IPS DF 19.7 (cell line): ENCODE results near the gene EDC3.
"Not testable (repeated sequence)": the region's sequence is repeated elsewhere in the genome, so short reads cannot be mapped to it uniquely, and the experiment has no call there.

Experiments used
- DNase-seq: peaks from one replicate; pipeline ENCODE4 v3.0.0-alpha.2; 2013; ENCODE audit warnings: low read depth, low spot score

The EDC3 gene

GRCh38 chr15:74610302-74610951 is 85.4 kb downstream of the EDC3 start:
- DNase-seq = no peak

DNA sequence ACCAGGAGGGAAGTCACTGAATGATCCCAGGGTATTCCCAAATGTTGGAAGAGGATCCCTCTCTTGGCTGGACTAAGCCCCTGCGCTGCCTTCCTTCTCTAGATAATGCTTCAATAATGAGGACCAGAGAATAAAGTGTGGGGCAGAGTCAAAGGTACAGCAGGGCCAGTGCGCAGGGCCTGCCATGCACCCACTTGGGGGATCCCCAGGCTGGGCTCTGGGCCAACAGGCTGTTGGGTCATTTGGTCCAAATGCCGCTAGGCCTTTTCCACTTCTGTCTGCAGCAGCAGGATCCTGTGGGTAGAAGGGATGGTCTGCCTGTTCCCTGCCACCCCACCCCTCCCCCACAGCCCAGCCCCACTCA is 85.9 kb downstream of the EDC3 start:
- DNase-seq = no peak

GRCh38 chr15:74608786-74609185 is 87.0 kb downstream of the EDC3 start:
- no peak for DNase-seq

GRCh38 chr15:74605795-74606150 is 90.1 kb downstream of the EDC3 start:
- no peak for DNase-seq

GRCh38 chr15:74604983-74605794 is 90.6 kb downstream of the EDC3 start:
- DNase-seq = no peak

DNA sequence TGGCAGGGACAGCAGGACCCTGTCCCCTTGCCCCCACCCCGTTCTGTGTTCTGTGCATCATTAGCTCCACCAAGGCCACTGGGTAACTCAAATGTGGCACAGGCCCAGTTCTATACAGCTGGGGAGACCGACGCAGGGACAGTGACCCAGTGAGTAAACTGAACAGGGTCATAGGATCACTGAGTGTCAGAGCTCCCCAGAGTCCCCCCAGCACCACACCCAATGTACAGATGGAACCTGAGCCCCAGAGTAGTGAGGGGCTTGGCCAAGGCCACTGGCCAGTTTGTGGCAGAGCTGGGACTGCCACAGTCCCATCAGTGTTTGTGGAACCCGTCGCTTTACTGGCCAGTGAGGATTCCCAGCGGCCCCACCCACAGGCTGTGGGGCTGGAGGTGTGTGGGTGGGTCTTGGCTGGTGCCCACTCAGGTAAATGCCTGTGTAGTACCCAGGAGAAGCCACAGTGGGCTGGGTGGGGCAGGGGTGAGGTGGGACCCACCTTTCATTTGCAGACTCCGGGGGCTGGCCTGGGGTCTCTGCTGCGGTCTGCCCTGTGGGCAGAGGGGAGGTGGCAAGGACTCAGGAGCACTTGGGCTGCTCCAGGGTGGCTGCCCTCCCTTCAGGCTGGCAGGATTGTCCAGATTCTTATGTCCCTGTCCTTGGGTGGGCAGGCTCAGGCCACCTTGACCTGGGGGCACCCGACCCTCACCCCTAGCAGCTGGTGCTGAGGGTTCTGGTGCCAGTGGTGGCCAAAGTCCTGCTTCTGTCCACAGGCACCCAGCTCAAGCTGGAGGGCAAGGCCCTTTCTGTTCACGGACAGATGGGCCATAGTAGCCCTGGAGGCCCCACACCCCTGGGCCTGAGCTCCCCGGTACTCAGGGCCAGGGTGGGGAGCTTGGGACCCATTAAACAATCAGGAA is 91.8 kb downstream of the EDC3 start:
- no peak for DNase-seq

DNA sequence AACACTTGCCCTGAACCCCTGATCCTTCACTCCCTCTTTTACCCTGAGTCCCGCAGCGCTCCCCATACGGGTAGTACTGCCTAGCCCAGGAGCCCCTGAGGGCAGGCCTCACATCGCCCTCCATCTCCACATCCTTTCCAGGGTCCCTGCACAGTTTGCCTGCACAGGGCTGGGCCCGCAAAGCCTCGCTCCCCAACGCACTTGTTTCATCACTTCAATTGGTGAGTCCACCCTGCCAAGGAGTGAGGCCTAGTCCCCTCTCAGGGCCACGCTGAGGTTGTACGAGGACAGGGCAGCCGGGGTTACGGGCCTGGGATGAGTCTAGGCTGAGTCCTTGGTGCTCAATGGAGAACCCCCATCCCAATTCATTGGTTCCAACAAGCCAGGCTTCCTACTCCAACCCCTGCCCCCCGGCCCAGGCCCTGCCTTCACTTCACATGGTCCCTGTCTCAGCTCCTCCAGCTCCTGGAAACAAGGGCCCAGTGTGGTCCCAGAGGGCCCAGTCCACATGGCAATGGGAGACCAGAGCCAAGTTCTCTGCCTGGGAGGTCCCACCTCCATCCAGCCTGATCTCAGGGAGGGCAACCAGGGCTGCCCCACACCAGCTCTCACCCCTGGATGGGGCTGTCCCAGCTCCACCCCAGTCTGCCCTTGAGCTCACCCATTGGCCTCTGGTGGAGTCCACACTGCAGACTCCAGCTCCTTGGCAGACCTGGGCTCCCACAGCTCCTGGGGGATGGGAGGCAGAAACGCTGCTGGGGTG is 92.6 kb downstream of the EDC3 start:
- DNase-seq = no peak

- no peak for DNase-seq
Measured at GRCh38 chr15:74599156-74599555, 96.7 kb downstream of the EDC3 start.

GRCh38 chr15:74598126-74598842 is 97.5 kb downstream of the EDC3 start:
- peak; percentile 52 for DNase-seq

DNA sequence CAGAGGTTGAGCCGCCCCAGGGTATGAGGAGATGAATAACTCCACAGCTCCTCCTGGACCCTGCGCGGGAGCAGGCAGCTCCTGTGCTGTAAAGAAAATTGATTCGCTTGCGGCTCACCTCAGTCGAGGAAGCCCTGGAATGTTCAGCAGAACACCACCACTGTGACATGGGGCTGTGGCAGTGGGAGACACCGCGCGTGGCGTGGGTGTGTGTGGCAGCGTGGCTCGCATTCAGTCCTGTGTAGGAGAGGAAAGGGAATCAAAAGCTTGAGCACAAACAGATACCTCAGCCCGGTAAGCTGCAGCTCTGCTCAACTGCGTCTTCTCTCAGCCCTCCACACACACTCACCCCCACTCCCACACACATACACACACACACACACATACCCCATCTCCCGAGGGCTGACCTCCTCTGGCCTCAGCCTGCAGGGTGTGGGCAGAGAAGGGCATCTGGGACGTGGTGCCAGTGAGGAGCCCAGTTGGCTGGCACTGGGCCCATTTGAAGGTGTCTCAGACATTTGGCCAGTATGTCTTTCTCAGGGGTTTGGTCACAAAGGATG is 98.6 kb downstream of the EDC3 start:
- not testable (repeated sequence) for DNase-seq

DNA sequence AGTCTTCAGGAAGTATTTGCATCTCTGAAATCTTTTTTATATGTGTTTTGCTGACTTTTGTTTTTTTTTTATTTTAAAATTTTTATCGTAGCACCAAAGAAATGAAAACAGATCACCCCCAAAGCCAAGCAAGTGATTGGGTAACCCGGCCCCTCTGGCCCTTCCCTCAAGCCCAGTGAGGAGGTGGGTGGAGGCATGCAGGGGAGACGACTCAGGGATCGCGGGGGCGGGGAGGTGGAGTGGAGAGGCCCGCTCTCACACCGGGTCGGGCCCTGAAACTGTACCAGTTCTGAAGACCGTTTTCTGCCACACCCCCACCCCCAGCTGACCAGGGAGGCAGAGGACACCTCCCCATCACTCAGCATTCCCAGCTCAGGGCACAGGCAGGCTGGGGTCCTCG is 99.1 kb downstream of the EDC3 start:
- not testable (repeated sequence) for DNase-seq

DNA sequence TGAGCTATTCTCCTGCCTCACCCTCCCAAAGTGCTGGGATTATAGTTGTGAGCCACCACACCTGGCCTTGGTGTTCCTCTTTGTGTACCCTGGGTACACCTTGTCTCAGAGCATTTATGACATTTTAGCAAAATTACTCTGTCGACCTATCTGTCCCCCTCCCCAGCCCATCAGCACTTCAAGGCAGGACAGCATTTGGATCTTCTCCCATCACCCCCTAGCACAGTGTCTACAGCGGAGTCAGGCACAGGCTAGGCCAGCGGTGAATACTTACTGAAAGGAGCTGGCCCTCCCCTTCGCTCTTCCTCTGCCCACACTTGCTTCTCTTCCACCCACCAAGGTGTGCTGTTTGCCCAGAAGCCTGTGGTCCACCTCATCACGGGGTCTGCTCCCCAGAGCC is 100.6 kb downstream of the EDC3 start:
- DNase-seq = no peak

GRCh38 chr15:74594455-74594854 is 101.4 kb downstream of the EDC3 start:
- DNase-seq = no peak

GRCh38 chr15:74593122-74593521 is 102.7 kb downstream of the EDC3 start:
- no peak for DNase-seq

DNA sequence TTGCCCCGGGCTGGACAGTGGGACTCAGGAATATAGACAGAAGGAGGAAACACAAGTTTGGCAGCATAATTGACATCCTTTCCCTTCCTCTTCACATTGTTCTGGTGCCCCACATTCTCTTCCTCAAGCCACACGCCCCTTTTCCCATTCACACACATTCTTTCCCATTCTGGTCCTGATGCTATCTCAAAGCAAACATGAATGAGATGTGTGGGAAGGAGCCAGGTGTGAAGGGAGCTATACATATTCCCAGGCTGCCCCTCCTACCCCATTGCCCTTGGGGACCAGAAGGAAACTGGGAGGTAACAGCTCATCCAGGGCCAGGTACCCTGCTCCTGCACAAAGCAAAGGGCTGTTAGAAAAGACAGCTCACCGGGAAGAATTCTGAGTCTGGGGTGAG is 103.6 kb downstream of the EDC3 start:
- no peak for DNase-seq

GRCh38 chr15:74589826-74590225 is 106.0 kb downstream of the EDC3 start:
- no peak for DNase-seq

DNA sequence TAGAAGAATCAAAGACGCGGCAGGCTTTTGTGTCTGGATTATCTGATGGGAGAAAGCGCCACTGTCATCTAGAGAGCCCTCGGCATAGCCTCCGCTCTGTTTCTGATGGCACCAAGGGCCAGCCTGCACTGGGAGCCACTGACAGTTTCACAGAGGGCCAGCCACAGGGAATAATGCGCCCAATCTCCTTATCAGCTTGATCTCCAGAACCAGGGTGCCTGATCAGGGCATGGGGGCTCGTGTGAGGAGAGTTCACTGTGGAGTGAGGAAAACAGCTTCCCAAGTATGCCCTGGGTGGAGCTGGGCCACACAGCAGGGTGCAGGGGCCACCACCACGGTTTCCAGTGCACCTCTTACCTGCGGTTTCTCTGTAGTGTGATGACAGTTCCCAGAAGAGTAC is 110.0 kb downstream of the EDC3 start:
- DNase-seq = no peak

- no peak for DNase-seq
Measured at GRCh38 chr15:74585191-74585590, 110.6 kb downstream of the EDC3 start.

DNA sequence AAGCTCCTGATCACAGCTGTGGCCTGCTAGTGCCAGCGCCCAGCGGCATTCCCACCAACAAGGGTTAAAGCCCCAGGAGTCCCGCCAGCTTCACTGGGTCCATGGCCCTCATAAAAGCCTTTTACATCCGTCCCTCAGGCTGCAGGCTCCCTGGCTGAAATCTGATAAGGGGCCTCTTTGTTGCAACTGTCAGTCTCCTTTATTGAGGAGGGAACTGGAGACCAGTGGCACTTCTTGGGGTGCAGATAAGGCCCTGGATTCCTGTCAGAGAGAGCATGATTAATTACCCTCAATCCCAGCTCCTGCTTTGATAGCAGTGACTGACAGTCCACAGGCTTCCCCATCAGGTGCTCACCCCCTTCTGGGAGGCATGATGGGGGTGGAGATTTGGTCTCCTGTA is 111.0 kb downstream of the EDC3 start:
- DNase-seq = no peak

- DNase-seq = no peak
Measured at GRCh38 chr15:74584204-74584603, 111.6 kb downstream of the EDC3 start.
